Left lung (tissue), 10 donors: ENCODE results near the gene CD109. TPM values are rescaled to one million over a fixed set of nuclear protein-coding genes. Genes with fewer than 3 reads are reported as not detected.

Source experiments
- ATAC-seq: fragments of 200-7000 bp; cut with Tn5 transposase; one replicate; pipeline ENCODE4 v1.9.1; 2020; ENCODE audit warnings: moderate library complexity
- DNase-seq, 4 donors: peaks; one replicate each; pipeline ENCODE4 v3.0.0-alpha.2; 2013 to 2020
- H3K27ac ChIP-seq, 2 donors: fragments of 200-600 bp; sonication (generic) in 1 of 2; one replicate each; pipeline versions ENCODE4 v1.5.0 to v1.8.0; 2020 to 2021
- H3K27me3 ChIP-seq, 2 donors: fragments of 200-600 bp; sonication (generic) in 1 of 2; one replicate each; pipeline versions ENCODE4 v1.5.0 to v1.8.0; 2020 to 2021
- H3K36me3 ChIP-seq, 2 donors: fragments of 200-600 bp; sonication (generic) in 1 of 2; one replicate each; pipeline versions ENCODE4 v1.5.0 to v1.8.0; 2020 to 2021
- H3K4me1 ChIP-seq, 2 donors: fragments of 200-600 bp; one replicate each; pipeline ENCODE4 v1.8.0; 2021
- H3K4me3 ChIP-seq, 2 donors: fragments of 200-600 bp; sonication (generic) in 1 of 2; one replicate each; pipeline versions ENCODE4 v1.5.0 to v1.8.0; 2020 to 2021; ENCODE audit warnings: mild to moderate bottlenecking in 1 of 2
- H3K9me3 ChIP-seq, 2 donors: fragments of 200-600 bp; sonication (generic) in 1 of 2; one replicate each; pipeline versions ENCODE4 v1.5.0 to v1.8.0; 2020 to 2021
- CTCF ChIP-seq, 2 donors: fragments of 200-600 bp; sonication (generic) in 1 of 2; IDR thresholded peaks; one replicate each; pipeline versions ENCODE4 v1.5.0 to v1.8.0; 2021; ENCODE audit warnings: antibody characterized with exemption in 2 of 2
- intact Hi-C, 2 donors: fragments of 100-400 bp; cut with DNase I; formaldehyde crosslinking; loops; one replicate each; pipeline versions ENCODE4 v1.11.2 to v1.14.2; 2022
- polyA plus RNA-seq, 6 donors: library from polyadenylated mRNA; unstranded; fragments of 120-200 nt; gene quantifications; one replicate each; pipeline ENCODE4 v1.2.1, GENCODE V29; 2013; ENCODE audit not compliant: insufficient read length in 6 of 6
- total RNA-seq, 2 donors: library from RNA; stranded (reverse); fragmentation: NEBNext Ultra II Directional; extraction: Animal tissue kit (Norgen Biotek cat#: 25700); gene quantifications; one replicate each; pipeline ENCODE4 v1.2.1, GENCODE V29; 2021
- donor health status: DM: no; HTN: yes; CAD: no.
- donor health status: DM: no; HTN: no; CAD: no.

CD109 gene
- total and polyA plus RNA-seq, 8 donors = 13.8 to 27.8 (median 20.6) TPM

DNA sequence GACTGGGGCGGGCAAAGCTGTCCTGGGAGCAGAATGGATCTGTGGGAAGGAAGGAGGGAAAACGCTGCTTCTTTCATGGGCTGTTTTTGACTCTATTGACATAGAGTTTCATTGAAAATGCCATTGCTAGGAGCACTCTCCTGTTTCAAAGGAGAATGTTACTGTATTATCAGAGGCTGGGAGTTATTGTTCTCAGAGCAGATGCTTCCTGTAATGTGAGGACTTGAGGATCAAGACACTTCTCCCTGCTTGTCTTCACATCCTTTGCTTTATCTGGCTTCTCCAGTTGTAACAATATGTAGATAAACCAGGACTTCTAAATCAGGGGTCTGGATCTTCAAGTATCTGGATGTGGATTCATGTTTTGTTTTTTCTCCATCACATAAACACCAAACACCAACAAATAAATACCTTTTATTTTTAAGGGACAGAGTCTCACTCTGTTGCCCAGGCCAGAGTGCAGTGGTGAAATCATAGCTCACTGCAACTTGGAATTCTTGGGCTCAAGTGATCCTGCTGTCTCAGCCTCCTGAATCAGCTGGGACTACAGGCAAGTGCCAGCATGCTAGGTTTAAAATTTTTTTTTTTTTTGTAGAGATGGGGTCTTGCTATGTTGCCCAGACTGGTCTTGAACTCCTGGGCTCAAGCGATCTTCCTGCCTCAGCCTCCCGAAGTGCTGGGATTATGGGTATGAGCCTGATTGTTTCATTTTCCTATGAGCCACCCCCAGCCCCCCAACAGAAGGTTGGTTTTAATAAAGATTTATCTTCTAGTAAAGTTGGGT, 3.9 kb downstream of the CD109 start:
- no peak for DNase-seq
- intact Hi-C loops = no loop called here
- H3K36me3 ChIP-seq = no peaks in the 10 kb centered on the region
- H3K27ac ChIP-seq = peak overlapping the region in 1 of 2 donors; percentile 16
- no peak for ATAC-seq
- no peak for TF ChIP-seq CTCF (IDR thresholded peaks at IDR 0.05)
- no peaks in the 10 kb centered on the region for H3K9me3 ChIP-seq
- H3K4me1 ChIP-seq = peaks cover 5 to 42% of the 10 kb centered on the region in 2 donors
- H3K4me3 ChIP-seq = no peak overlapping the region
- peaks cover 0 to 27% of the 10 kb centered on the region in 2 donors for H3K27me3 ChIP-seq

GRCh38 chr6:73702444-73702843, 6.4 kb downstream of the CD109 start:
- intact Hi-C loops = no loop called here
- Histone ChIP-seq H3K4me3 (no peak overlapping the region), H3K36me3 (no peaks in the 10 kb centered on the region), H3K9me3 (no peaks in the 10 kb centered on the region), H3K27ac (no peak overlapping the region), H3K4me1 (peaks cover 0 to 26% of the 10 kb centered on the region in 2 donors), H3K27me3 (peaks cover 0 to under 1% of the 10 kb centered on the region in 2 donors)
- ATAC-seq (no peak), DNase-seq (no peak)
- TF ChIP-seq CTCF (IDR thresholded peaks at IDR 0.05) = no peak

DNA sequence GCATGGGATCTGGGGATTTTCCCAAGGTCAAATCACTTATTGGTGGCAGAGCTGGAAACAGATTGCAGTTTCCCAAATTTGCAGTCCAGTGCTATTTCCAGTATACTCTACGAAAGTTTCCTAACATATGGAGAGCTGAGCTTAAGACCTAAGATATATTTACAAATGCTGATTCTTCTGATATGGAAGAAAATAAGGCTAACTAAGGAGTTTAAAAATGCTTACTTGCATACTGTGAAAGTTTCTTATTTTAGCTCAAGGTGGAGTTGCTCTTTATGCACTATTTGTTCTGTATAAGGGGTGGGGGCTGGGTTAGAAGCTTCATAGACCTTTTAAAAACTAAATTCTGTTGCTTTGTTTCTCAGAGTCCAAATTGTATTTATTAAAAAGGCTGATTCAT, 7.5 kb downstream of the CD109 start:
- ATAC-seq (no peak), DNase-seq (no peak)
- intact Hi-C loops = no loop called here
- Histone ChIP-seq H3K36me3 (no peaks in the 10 kb centered on the region), H3K27me3 (no peaks in the 10 kb centered on the region), H3K4me1 (peaks cover 0 to 23% of the 10 kb centered on the region in 2 donors), H3K27ac (no peak overlapping the region), H3K4me3 (no peak overlapping the region), H3K9me3 (no peaks in the 10 kb centered on the region)
- no peak for TF ChIP-seq CTCF (IDR thresholded peaks at IDR 0.05)

- H3K27me3 ChIP-seq = no peaks in the 10 kb centered on the region
- no peaks in the 10 kb centered on the region for H3K9me3 ChIP-seq
- ATAC-seq (peak; percentile 68), DNase-seq (no peak)
- intact Hi-C loops = no loop called here
- H3K4me1 ChIP-seq = peaks cover 0 to 23% of the 10 kb centered on the region in 2 donors
- peak overlapping the region in 1 of 2 donors; percentile 18 for H3K27ac ChIP-seq
- H3K4me3 ChIP-seq = no peak overlapping the region
- TF ChIP-seq CTCF (IDR thresholded peaks at IDR 0.05) = no peak
- no peaks in the 10 kb centered on the region for H3K36me3 ChIP-seq
These were observed 8.3 kb downstream of the CD109 start for GRCh38 chr6:73704260-73704659.

DNA sequence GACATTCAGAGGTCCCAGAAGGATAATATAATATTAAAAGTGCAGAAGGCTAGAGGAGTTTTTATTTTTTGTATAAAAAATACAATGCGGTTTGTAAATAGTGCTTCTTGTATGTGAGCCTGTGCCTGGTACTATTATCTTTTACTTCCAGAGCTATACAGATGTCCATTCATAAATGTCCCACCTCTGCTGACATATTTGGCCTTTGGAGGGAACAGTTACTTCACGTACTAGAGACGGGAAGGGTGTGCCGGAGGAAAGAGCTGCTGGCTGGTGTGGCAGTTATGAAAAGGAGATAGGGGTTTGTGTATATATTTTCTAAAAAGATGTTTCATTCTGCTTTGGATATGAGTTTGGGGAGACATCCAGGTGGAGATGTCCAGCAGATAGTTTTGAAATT, 8.8 kb downstream of the CD109 start:
- no peak for ATAC-seq
- Histone ChIP-seq H3K27ac (peak overlapping the region in 1 of 2 donors; percentile 45), H3K9me3 (no peaks in the 10 kb centered on the region)

More for the DNA sequence above, 8.8 kb downstream of the CD109 start:
- Histone ChIP-seq H3K27me3 (no peaks in the 10 kb centered on the region), H3K36me3 (no peaks in the 10 kb centered on the region), H3K4me1 (peaks cover 0 to 23% of the 10 kb centered on the region in 2 donors), H3K4me3 (no peak overlapping the region)
- no peak for TF ChIP-seq CTCF (IDR thresholded peaks at IDR 0.05)
- intact Hi-C loops = no loop called here
- no peak for DNase-seq
